Endodermal cell (in vitro differentiated cells): ENCODE measurements around the gene FUZ. TPM values are rescaled to one million over a fixed set of nuclear protein-coding genes. Genes with fewer than 3 reads are reported as not detected.

ENCODE experiments used
- DNase-seq: peaks from one replicate; pipeline ENCODE4 v3.0.0-alpha.2; 2017
- H3K27ac ChIP-seq: 2 replicates; pipeline ENCODE4 v1.5.1; 2013; ENCODE audit warnings: mild to moderate bottlenecking, low read depth, low read length, moderate library complexity
- H3K27me3 ChIP-seq: 2 replicates; pipeline ENCODE4 v1.6.1; 2013; ENCODE audit warnings: mild to moderate bottlenecking, low read length, moderate library complexity; ENCODE audit not compliant: insufficient read depth, control insufficient read depth, poor library complexity, severe bottlenecking
- H3K36me3 ChIP-seq: 2 replicates; pipeline ENCODE4 v1.7.0; 2013; ENCODE audit warnings: mild to moderate bottlenecking, low read length, moderate library complexity; ENCODE audit not compliant: control insufficient read depth, insufficient read depth
- H3K4me1 ChIP-seq: one replicate; pipeline ENCODE4 v1.7.0; 2013; ENCODE audit warnings: low read length; ENCODE audit not compliant: control insufficient read depth, insufficient read depth
- H3K4me3 ChIP-seq: 2 replicates; pipeline ENCODE4 v1.5.1; 2013; ENCODE audit warnings: mild to moderate bottlenecking, low read length, moderate library complexity
- H3K9ac ChIP-seq: 2 replicates; pipeline ENCODE4 v1.6.1; 2013; ENCODE audit warnings: mild to moderate bottlenecking, low read length, moderate library complexity; ENCODE audit not compliant: poor library complexity, severe bottlenecking; ENCODE audit errors: extremely low read depth
- H3K9me3 ChIP-seq: 2 replicates; pipeline ENCODE4 v1.6.1; 2013; ENCODE audit warnings: mild to moderate bottlenecking, low read length, moderate library complexity; ENCODE audit not compliant: control insufficient read depth
- H3K27ac Mint-ChIP-seq: 2 replicates; pipeline ENCODE4 v1.8.0; 2020; ENCODE audit warnings: mixed read lengths
- H3K27me3 Mint-ChIP-seq: 2 replicates; pipeline ENCODE4 v1.8.0; 2021; ENCODE audit warnings: mild to moderate bottlenecking, mixed read lengths; ENCODE audit not compliant: insufficient read depth
- H3K36me3 Mint-ChIP-seq: 2 replicates; pipeline ENCODE4 v1.8.0; 2020; ENCODE audit warnings: low read depth, mixed read lengths
- H3K4me1 Mint-ChIP-seq: 2 replicates; pipeline ENCODE4 v1.8.0; 2020; ENCODE audit warnings: mixed read lengths
- H3K4me3 Mint-ChIP-seq: 2 replicates; pipeline ENCODE4 v1.8.0; 2020; ENCODE audit warnings: mild to moderate bottlenecking, moderate library complexity, mixed read lengths
- H3K9me3 Mint-ChIP-seq: 2 replicates; pipeline ENCODE4 v1.8.0; 2020; ENCODE audit warnings: mild to moderate bottlenecking, mixed read lengths
- CTCF ChIP-seq: fragments of 200-600 bp; sonication (generic); conservative IDR thresholded peaks from 2 replicates; pipeline ENCODE4 v1.5.0; 2021; ENCODE audit warnings: antibody characterized with exemption, mild to moderate bottlenecking
- WGBS, 2 experiments: methylation state at CpG; one replicate each; pipeline versions ENCODE4 v1.1.5 to v1.1.7; 2013; ENCODE audit warnings: missing lambda C conversion rate in 2 of 2, mixed read lengths in 1 of 2; ENCODE audit not compliant: insufficient coverage in 1 of 2, insufficient read length in 1 of 2; 5-methylcytosine and 5-hydroxymethylcytosine counted together
- total RNA-seq, 2 donors: library from RNA; stranded (reverse); fragmentation: NEBNext Ultra II Directional in 1 of 2; extraction: Animal tissue kit (Norgen Biotek cat#: 25700) in 1 of 2; gene quantifications; 2 replicates in 1 of 2; 3 replicates in 1 of 2; pipeline ENCODE4 v1.2.1, GENCODE V29; 2021

The FUZ gene
- total RNA-seq, 2 donors from 2014 or later = 26.1 to 41.2 TPM

- no peak for DNase-seq
- TF ChIP-seq CTCF = no peak
- H3K9me3 ChIP-seq = no peaks in the 10 kb centered on the region
Measured at GRCh38 chr19:49838885-49839588, 25.9 kb upstream of the FUZ start.

GRCh38 chr19:49837425-49837824 is 24.3 kb upstream of the FUZ start:
- H3K36me3 Mint-ChIP-seq = peaks cover 60% of the 10 kb centered on the region
- H3K36me3 ChIP-seq = peaks cover 34% of the 10 kb centered on the region

More at GRCh38 chr19:49838885-49839588, 25.9 kb upstream of the FUZ start:
- H3K36me3 ChIP-seq = peaks cover 28% of the 10 kb centered on the region
- H3K4me1 Mint-ChIP-seq = no peaks in the 10 kb centered on the region
- H3K9ac ChIP-seq = no peak overlapping the region
- no peaks in the 10 kb centered on the region for H3K27me3 Mint-ChIP-seq
- no peak overlapping the region for H3K27ac Mint-ChIP-seq
- H3K36me3 Mint-ChIP-seq = peaks cover 57% of the 10 kb centered on the region
- no peak overlapping the region for H3K4me3 Mint-ChIP-seq
- H3K27me3 ChIP-seq = no peaks in the 10 kb centered on the region
- no peak overlapping the region for H3K27ac ChIP-seq
- no peaks in the 10 kb centered on the region for H3K9me3 Mint-ChIP-seq
- H3K4me1 ChIP-seq = no peaks in the 10 kb centered on the region
- WGBS, 2 experiments = 97 to 99% methylated on average over 13 to 17 of the region's 18 CpGs
- no peak overlapping the region for H3K4me3 ChIP-seq

GRCh38 chr19:49837009-49837310 is 23.9 kb upstream of the FUZ start:
- no peak overlapping the region for H3K27ac Mint-ChIP-seq
- H3K36me3 ChIP-seq = peaks cover 38% of the 10 kb centered on the region
- 92 to 100% methylated on average over 1 to 5 of the region's 5 CpGs for WGBS, 2 experiments
- no peaks in the 10 kb centered on the region for H3K27me3 ChIP-seq
- H3K36me3 Mint-ChIP-seq = peaks cover 63% of the 10 kb centered on the region
- no peak overlapping the region for H3K9ac ChIP-seq
- DNase-seq = no peak
- H3K4me3 Mint-ChIP-seq = no peak overlapping the region
- no peak overlapping the region for H3K4me3 ChIP-seq
- no peak overlapping the region for H3K27ac ChIP-seq
- no peaks in the 10 kb centered on the region for H3K4me1 Mint-ChIP-seq
- H3K27me3 Mint-ChIP-seq = no peaks in the 10 kb centered on the region
- H3K4me1 ChIP-seq = no peaks in the 10 kb centered on the region
- no peak for TF ChIP-seq CTCF
- no peaks in the 10 kb centered on the region for H3K9me3 Mint-ChIP-seq
- no peaks in the 10 kb centered on the region for H3K9me3 ChIP-seq

More at GRCh38 chr19:49837425-49837824, 24.3 kb upstream of the FUZ start:
- no peak overlapping the region for H3K4me3 ChIP-seq
- no peaks in the 10 kb centered on the region for H3K4me1 Mint-ChIP-seq
- TF ChIP-seq CTCF = no peak
- no peaks in the 10 kb centered on the region for H3K4me1 ChIP-seq
- H3K9ac ChIP-seq = no peak overlapping the region
- H3K27me3 ChIP-seq = no peaks in the 10 kb centered on the region
- no peak for DNase-seq
- H3K9me3 ChIP-seq = no peaks in the 10 kb centered on the region
- H3K27ac Mint-ChIP-seq = no peak overlapping the region
- H3K9me3 Mint-ChIP-seq = no peaks in the 10 kb centered on the region
- H3K27ac ChIP-seq = no peak overlapping the region
- no peaks in the 10 kb centered on the region for H3K27me3 Mint-ChIP-seq
- WGBS, 2 experiments = 95 to 99% methylated on average over 8 to 9 of the region's 9 CpGs
- no peak overlapping the region for H3K4me3 Mint-ChIP-seq
